Brain microvascular endothelial cell (primary cell): ENCODE results near the gene SRPK3.

Experiments used
- DNase-seq: peaks from one replicate; pipeline ENCODE4 v3.0.0-alpha.2; 2020
- H3K27ac ChIP-seq: fragments of 250-450 bp; sonication (Bioruptor Pico); 2 replicates; pipeline ENCODE4 v1.5.1; 2020; ENCODE audit warnings: mild to moderate bottlenecking, moderate library complexity
- H3K27me3 ChIP-seq: fragments of 250-450 bp; sonication (Bioruptor Pico); replicated peaks from 2 replicates; pipeline ENCODE4 v1.5.1; 2020; ENCODE audit warnings: mild to moderate bottlenecking
- H3K36me3 ChIP-seq: fragments of 250-450 bp; sonication (Bioruptor Pico); replicated peaks from 2 replicates; pipeline ENCODE4 v1.5.1; 2020; ENCODE audit warnings: mild to moderate bottlenecking
- H3K4me3 ChIP-seq: 2 replicates; pipeline ENCODE4 v1.5.1; 2011; ENCODE audit warnings: low read depth, mild to moderate bottlenecking, control low read depth, low read length, moderate library complexity
- CTCF ChIP-seq: IDR thresholded peaks from 2 replicates; pipeline ENCODE4 v1.5.1; 2011; ENCODE audit warnings: low read depth, mild to moderate bottlenecking, moderate library complexity, low read length, control low read depth, inconsistent platforms; ENCODE audit errors: missing control alignments
- in situ Hi-C: cut with HindIII; loops from 2 replicates; pipeline ENCODE4 v1.10.0; 2017; ENCODE audit warnings: low sequenced_read_pairs, low pct_ligation_motif_present

SRPK3 gene

GRCh38 chrX:153779891-153780677 is 757 bp upstream of the SRPK3 start:
- Histone ChIP-seq H3K4me3 (no peak overlapping the region), H3K27me3 (no peaks in the 10 kb centered on the region), H3K36me3 (no peaks in the 10 kb centered on the region), H3K27ac (no peak overlapping the region)
- no peak for TF ChIP-seq CTCF
- DNase-seq = no peak
- in situ Hi-C loops = no loop called here

GRCh38 chrX:153781428-153782047 is 697 bp downstream of the SRPK3 start:
- Histone ChIP-seq H3K27ac (no peak overlapping the region), H3K36me3 (no peaks in the 10 kb centered on the region), H3K4me3 (no peak overlapping the region), H3K27me3 (no peaks in the 10 kb centered on the region)
- DNase-seq = no peak
- in situ Hi-C loops = no loop called here
- TF ChIP-seq CTCF = no peak

GRCh38 chrX:153782313-153782712 is 1.5 kb downstream of the SRPK3 start:
- in situ Hi-C loops = no loop called here
- no peak for DNase-seq
- TF ChIP-seq CTCF = peak; percentile 18
- no peaks in the 10 kb centered on the region for H3K27me3 ChIP-seq
- no peak overlapping the region for H3K4me3 ChIP-seq
- H3K27ac ChIP-seq = no peak overlapping the region
- H3K36me3 ChIP-seq = no peaks in the 10 kb centered on the region

GRCh38 chrX:153782871-153783270 is 2.0 kb downstream of the SRPK3 start:
- H3K36me3 ChIP-seq = no peaks in the 10 kb centered on the region
- no peak overlapping the region for H3K27ac ChIP-seq
- H3K4me3 ChIP-seq = no peak overlapping the region
- DNase-seq = no peak
- no peaks in the 10 kb centered on the region for H3K27me3 ChIP-seq
- in situ Hi-C loops = no loop called here
- no peak for TF ChIP-seq CTCF

- no peak overlapping the region for H3K4me3 ChIP-seq
- no peak for DNase-seq
- H3K27ac ChIP-seq = no peak overlapping the region
- in situ Hi-C loops = no loop called here
- no peak for TF ChIP-seq CTCF
- no peaks in the 10 kb centered on the region for H3K27me3 ChIP-seq
- no peaks in the 10 kb centered on the region for H3K36me3 ChIP-seq
Measured at GRCh38 chrX:153783378-153784013, 2.7 kb downstream of the SRPK3 start.
